GM19023 (cell line): ENCODE results near the gene TEX36.
"Not testable (repeated sequence)": the region's sequence is repeated elsewhere in the genome, so short reads cannot be mapped to it uniquely, and the experiment has no call there.

Experiments used
- ATAC-seq: cut with Tn5 transposase; IDR thresholded peaks from one replicate; pipeline ENCODE4 v1.9.1; 2021; ENCODE audit warnings: mild to moderate bottlenecking, moderate library complexity; ENCODE audit not compliant: unreplicated experiment

TEX36 gene

DNA sequence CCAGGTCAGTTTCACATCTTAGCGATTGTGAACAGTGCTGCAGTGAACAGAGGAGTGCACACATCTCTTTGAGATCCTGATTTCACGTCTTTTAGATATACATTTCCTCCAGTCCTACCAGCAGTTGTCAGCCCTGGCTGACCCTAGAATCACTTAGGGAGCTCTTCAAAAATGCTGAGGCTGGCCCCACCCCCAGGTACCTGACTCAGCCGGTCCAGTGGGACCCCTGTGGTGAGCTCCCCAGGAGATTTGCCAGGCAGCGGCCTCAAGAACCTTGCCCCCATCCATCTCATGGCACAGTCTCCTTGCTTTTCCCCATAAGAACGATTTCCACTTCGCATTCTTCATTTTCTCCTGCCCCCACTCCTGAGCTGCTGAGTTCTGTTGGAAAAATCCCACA, 45.5 kb downstream of the TEX36 start:
- no peak for ATAC-seq

DNA sequence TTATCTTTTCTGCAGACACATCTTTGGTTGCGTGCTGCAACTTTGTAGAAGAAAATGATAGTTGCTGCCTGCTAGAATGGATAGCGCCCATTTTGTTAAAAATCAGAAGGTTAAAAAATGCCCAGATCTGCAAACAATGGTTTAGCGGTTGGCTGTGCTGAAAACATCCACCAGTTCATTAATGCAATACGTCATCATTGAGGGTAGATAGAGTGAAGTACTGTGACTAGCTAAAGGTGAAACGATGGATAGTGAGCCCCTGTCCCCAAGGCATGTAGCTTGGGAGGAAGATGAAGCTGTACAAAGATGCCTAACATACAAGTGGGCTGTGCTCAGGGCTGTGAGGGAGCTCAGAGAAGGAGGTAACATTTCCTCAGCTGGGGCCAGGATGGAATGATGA, 48.4 kb downstream of the TEX36 start:
- ATAC-seq = no peak

GRCh38 chr10:125633517-125633999, 49.4 kb downstream of the TEX36 start:
- no peak for ATAC-seq

DNA sequence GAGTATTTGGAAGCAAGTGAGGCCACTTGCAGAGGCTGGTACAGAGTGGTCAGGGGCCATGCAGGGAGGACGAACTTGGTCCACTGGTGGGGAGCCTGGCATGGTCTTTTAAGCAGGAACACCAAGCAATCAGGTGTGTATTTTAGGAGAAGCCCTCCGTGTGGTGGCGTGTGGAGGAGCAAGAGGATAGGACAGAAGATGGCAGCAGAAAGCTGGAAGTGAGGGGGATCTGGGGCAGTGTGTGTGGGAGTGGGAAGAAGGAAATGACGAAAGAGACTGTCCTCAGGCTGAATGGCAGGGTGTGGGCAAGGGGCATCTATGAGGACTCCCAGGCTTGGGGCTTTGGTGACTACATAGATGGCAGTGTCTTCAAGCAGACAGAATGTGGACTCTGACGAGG, 51.2 kb downstream of the TEX36 start:
- no peak for ATAC-seq

DNA sequence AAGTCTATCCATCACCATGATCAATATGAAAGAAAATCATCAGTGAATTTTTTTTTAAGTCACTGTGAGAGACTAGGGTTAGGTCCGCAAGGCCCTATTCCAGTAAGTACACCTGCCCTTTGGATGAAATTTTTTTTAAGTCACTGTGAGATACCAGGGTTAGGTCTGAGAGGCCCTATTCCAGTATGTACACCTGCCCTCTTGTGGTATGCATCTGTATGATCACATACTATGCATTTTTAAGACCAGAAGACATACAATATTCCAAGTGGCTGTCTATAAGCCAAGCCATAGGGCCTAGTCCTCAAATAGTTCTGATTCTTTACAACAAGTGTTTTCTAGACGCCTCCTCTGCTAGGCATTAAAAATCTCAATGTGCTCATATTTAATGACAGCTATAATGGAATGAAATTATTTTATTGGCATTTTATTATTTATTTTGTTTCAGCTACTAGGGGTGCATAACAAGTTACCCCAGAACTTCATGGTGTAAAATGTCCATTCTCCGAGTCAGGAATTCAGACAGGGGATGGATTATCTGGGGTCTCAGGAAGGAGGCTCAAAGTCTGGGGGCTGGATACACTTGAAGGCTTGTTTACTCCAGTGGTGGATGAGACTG, 53.1 kb downstream of the TEX36 start:
- no peak for ATAC-seq

GRCh38 chr10:125628104-125629049, 54.6 kb downstream of the TEX36 start:
- no peak for ATAC-seq

GRCh38 chr10:125627646-125628045, 55.3 kb downstream of the TEX36 start:
- ATAC-seq = no peak

DNA sequence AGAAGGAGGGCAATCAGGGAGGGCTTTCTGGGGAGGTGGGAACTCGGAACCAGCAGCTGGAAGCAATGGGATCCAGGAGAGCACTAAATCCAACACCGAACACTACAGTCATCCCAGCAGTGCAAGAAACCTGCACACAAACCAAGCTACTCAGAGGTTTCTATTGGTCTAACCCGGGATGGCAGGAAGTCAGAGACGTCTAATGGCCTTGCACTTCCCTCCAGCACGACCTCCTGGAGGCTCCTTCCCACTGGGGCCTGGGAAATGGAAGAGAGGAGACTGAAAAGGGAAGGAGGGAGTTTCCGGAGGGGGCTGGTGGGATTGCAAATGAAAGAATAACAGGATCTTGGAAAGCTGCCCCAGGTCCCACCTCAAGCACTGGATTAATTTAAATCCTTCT, 56.3 kb downstream of the TEX36 start:
- no peak for ATAC-seq

DNA sequence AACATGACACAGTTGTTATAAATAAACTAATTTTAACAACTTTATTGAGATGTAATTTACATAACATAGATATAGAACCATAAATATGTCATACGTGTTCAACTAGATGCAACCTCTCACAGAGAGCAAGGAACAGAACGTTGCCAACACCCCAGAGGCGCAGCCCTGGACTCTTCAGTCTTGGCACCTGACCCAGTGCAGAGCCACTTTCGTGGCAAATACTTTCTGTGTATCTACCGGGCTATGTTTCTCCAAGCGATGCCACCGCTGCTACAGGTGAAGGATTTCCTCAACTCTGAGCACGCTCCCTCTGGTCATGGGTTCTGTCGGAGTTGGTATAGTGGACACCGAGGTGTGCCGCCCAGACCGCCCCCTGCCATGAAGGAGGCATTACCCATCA, 57.4 kb downstream of the TEX36 start:
- no peak for ATAC-seq

- ATAC-seq = no peak
Measured at GRCh38 chr10:125624800-125625199, 58.2 kb downstream of the TEX36 start.

GRCh38 chr10:125621052-125621451, 61.9 kb downstream of the TEX36 start:
- ATAC-seq = no peak

DNA sequence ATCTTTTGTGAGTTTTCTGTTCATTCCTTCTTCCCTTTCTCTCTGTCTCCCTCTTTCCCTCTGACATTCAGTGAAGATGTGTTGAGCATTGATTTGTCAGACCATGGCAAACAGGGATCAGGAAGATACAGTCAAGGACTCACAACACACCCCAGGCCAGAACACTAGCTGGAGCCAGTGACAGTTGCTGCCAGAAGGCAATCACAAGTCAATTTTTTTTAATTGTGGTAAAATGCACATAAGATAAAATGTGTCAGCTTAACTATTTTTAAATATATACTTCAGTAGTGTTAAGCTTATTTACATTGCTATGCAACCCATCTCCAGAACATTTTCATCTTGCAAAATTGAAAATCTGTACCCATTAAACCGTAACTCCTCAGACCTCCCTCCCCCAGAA, 62.6 kb downstream of the TEX36 start:
- ATAC-seq = no peak

GRCh38 chr10:125613062-125613461, 69.9 kb downstream of the TEX36 start:
- not testable (repeated sequence) for ATAC-seq

GRCh38 chr10:125611756-125612155, 71.2 kb downstream of the TEX36 start:
- ATAC-seq = no peak

GRCh38 chr10:125611216-125611615, 71.7 kb downstream of the TEX36 start:
- no peak for ATAC-seq

DNA sequence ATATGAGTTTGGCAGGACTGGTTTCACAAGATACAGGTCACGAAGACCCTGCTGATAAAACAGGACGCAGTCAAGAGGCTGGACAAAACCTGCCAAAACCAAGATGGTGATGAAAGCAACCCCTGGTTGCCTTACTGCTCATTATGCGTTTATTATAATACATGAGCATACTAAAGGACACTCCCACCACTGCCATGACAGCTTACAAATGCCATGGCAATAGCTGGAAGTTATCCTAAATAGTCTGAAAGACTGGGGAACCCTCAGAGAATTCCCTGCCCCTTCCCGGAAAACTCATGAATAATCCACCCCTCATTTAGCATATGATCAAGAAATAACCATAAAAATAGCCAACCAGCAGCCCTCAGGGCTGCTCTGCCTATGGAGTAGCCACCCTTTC, 73.1 kb downstream of the TEX36 start:
- ATAC-seq = no peak

GRCh38 chr10:125608474-125608873, 74.5 kb downstream of the TEX36 start:
- ATAC-seq = no peak

- ATAC-seq = no peak
Measured at GRCh38 chr10:125607689-125608290, 75.2 kb downstream of the TEX36 start.

- ATAC-seq = no peak
Measured at GRCh38 chr10:125606414-125607010, 76.5 kb downstream of the TEX36 start.
